ENCODE measurements around the gene KLHL5. TPM values are rescaled to one million over a fixed set of nuclear protein-coding genes. Genes with fewer than 3 reads are reported as not detected.

KLHL5 gene
- total and polyA plus RNA-seq, 9 of the 15 experiments (the other 6 are each of a cell fraction or from before 2014, with no cell fraction given): 8.0 to 30.8 (median 22.1) TPM

DNA sequence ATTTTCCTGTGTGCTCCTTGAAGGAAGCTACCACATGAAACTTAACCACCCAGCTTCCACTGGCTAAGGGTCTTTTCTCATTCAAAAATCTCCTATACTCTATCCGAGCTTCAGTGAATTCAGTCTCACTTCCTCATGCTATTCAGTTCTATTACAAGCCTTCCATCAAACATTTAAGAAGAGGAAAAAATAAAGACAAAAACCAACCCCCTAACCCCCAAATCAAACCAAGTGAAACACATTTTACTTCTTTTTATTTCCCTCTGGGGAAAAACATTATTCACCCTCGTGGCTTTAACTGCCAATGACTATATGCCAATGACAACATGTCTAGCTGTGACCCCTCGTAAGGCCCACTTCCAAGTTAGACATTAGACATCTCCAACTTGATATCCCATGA is 104.1 kb downstream of the KLHL5 start:
- Histone ChIP-seq H3K4me2 (ENCODE audit: insufficient read depth, low read length) (no peak overlapping the region), H3K79me2 (ENCODE audit: control insufficient read depth, insufficient read depth, low read length) (no peaks in the 10 kb centered on the region), H3K4me3 (no peak overlapping the region), H3K4me1 (replicated peaks in 1 of 2; ENCODE audit: control insufficient read depth in 2 of 2, insufficient read depth in 2 of 2, low read length in 2 of 2) (no peaks in the 10 kb centered on the region), H3K9me1 (ENCODE audit: control insufficient read depth, insufficient read depth, low read length) (no peaks in the 10 kb centered on the region), H3K9ac (ENCODE audit: insufficient read depth in 1 of 2, low read depth in 2 of 2, low read length in 2 of 2) (no peak overlapping the region), H3K9me3 (replicated peaks; ENCODE audit: control insufficient read depth, insufficient read depth, low read depth, low read length) (no peaks in the 10 kb centered on the region), H3K36me3 (ENCODE audit: control insufficient read depth, insufficient read depth, low read length) (no peaks in the 10 kb centered on the region), H3K27me3 (ENCODE audit: control insufficient read depth in 2 of 2, insufficient read depth in 2 of 2, low read length in 2 of 2) (no peaks in the 10 kb centered on the region), H4K20me1 (replicated peaks; ENCODE audit: control insufficient read depth, insufficient read depth, low read length) (no peaks in the 10 kb centered on the region), H3K27ac (ENCODE audit: extremely low read depth, low read depth, low read length) (no peak overlapping the region), H2AFZ (ENCODE audit: low read depth, low read length) (0 out of 2 replicates have a peak overlapping the region, but pooled peaks have one; percentile 5)
- in situ Hi-C loops (cut with MboI) (no loop called here), intact Hi-C loops (cut with micrococcal nuclease) (no loop called here)
- ChIA-PET POLR2A (no interaction called here), CTCF (ENCODE audit: low intra/inter-chr PET ratio) (no interaction called here)
- FAIRE-seq (no peak), ATAC-seq (no peak), DNase-seq (ENCODE audit: extremely low read depth in 1 of 4, low spot score in 3 of 4) (no peak)
- WGBS (ENCODE audit: insufficient coverage, low coverage, missing lambda C conversion rate): 7% methylated on average over 3 of the region's 3 CpGs
- no peak for TF ChIP-seq ZEB2 (IDR thresholded peaks at IDR 0.05)
- no TSS peak for BruUV-seq (replicated peaks)

DNA sequence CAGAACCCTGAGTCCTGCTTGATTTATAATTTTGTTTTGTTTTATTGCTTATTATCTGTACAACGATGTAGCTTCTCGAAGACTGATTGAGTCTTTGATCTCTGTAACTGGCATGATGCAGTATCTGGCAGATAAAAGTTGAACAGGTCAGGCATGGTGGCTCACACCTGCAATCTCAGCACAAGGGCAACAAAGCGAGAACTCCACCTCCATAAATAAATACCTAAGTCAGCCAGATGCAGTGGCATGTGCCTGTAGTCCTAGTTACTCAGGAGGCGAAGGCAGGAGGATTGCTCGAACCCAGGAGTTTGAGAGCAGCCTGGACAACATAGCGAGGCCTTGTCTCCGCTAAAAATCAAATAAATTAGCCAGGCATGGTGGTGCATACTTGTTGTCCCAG is 104.6 kb downstream of the KLHL5 start:
- Histone ChIP-seq H3K36me3 (ENCODE audit: control insufficient read depth, insufficient read depth, low read length) (no peaks in the 10 kb centered on the region), H2AFZ (ENCODE audit: low read depth, low read length) (no peak overlapping the region; the same call in 1 of the 2 replicates), H3K27ac (ENCODE audit: extremely low read depth, low read depth, low read length) (no peak overlapping the region), H3K4me3 (no peak overlapping the region), H3K4me1 (replicated peaks in 1 of 2; ENCODE audit: control insufficient read depth in 2 of 2, insufficient read depth in 2 of 2, low read length in 2 of 2) (no peaks in the 10 kb centered on the region), H3K9me1 (ENCODE audit: control insufficient read depth, insufficient read depth, low read length) (no peaks in the 10 kb centered on the region), H3K9me3 (replicated peaks; ENCODE audit: control insufficient read depth, insufficient read depth, low read depth, low read length) (no peaks in the 10 kb centered on the region), H3K4me2 (ENCODE audit: insufficient read depth, low read length) (no peak overlapping the region), H4K20me1 (replicated peaks; ENCODE audit: control insufficient read depth, insufficient read depth, low read length) (no peaks in the 10 kb centered on the region), H3K27me3 (ENCODE audit: control insufficient read depth in 2 of 2, insufficient read depth in 2 of 2, low read length in 2 of 2) (no peaks in the 10 kb centered on the region), H3K79me2 (ENCODE audit: control insufficient read depth, insufficient read depth, low read length) (no peaks in the 10 kb centered on the region), H3K9ac (ENCODE audit: insufficient read depth in 1 of 2, low read depth in 2 of 2, low read length in 2 of 2) (no peak overlapping the region)
- 19% methylated on average over 7 of the region's 7 CpGs for WGBS (ENCODE audit: insufficient coverage, low coverage, missing lambda C conversion rate)
- no TSS peak for BruUV-seq (replicated peaks)
- no peak for DNase-seq (ENCODE audit: extremely low read depth in 1 of 4, low spot score in 3 of 4)
- ATAC-seq: no peak
- in situ Hi-C loops (cut with MboI): no loop called here
- ChIA-PET CTCF (ENCODE audit: low intra/inter-chr PET ratio) (no interaction called here), POLR2A (interaction anchor here (0.8 kb wide), 1 partner anchor 302 kb away, joined by 3 read pairs; no protein-coding TSS in a partner anchor)
- intact Hi-C loops (cut with micrococcal nuclease): no loop called here
- FAIRE-seq: peak; percentile 40
- no peak for TF ChIP-seq TGIF2 (CRISPR knock-in tag; IDR thresholded peaks at IDR 0.05)
- TF ChIP-seq TCFL5 (CRISPR knock-in tag; conservative IDR thresholded peaks at IDR 0.05): no peak
- TF ChIP-seq, protein P1, sequence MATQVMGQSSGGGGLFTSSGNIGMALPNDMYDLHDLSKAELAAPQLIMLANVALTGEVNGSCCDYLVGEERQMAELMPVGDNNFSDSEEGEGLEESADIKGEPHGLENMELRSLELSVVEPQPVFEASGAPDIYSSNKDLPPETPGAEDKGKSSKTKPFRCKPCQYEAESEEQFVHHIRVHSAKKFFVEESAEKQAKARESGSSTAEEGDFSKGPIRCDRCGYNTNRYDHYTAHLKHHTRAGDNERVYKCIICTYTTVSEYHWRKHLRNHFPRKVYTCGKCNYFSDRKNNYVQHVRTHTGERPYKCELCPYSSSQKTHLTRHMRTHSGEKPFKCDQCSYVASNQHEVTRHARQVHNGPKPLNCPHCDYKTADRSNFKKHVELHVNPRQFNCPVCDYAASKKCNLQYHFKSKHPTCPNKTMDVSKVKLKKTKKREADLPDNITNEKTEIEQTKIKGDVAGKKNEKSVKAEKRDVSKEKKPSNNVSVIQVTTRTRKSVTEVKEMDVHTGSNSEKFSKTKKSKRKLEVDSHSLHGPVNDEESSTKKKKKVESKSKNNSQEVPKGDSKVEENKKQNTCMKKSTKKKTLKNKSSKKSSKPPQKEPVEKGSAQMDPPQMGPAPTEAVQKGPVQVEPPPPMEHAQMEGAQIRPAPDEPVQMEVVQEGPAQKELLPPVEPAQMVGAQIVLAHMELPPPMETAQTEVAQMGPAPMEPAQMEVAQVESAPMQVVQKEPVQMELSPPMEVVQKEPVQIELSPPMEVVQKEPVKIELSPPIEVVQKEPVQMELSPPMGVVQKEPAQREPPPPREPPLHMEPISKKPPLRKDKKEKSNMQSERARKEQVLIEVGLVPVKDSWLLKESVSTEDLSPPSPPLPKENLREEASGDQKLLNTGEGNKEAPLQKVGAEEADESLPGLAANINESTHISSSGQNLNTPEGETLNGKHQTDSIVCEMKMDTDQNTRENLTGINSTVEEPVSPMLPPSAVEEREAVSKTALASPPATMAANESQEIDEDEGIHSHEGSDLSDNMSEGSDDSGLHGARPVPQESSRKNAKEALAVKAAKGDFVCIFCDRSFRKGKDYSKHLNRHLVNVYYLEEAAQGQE (IDR thresholded peaks at IDR 0.05; ENCODE audit: borderline replicate concordance): no peak
- TF ChIP-seq, protein P1 (CRISPR knock-in tag; IDR thresholded peaks at IDR 0.05; ENCODE audit: low read depth): no peak
- TF ChIP-seq TBP (optimal IDR thresholded peaks at IDR 0.05; ENCODE audit: low read depth, low read length): no peak
- TF ChIP-seq SRSF1 (IDR thresholded peaks at IDR 0.05; ENCODE audit: low read depth, low read length): no peak
- TF ChIP-seq GABPB2 (CRISPR knock-in tag; conservative IDR thresholded peaks at IDR 0.05): no peak
